GM12875 (cell line): ENCODE data around the gene HSFX3.
"Not testable (repeated sequence)": the region's sequence is repeated elsewhere in the genome, so short reads cannot be mapped to it uniquely, and the experiment has no call there.

ENCODE experiments used
- H3K4me3 ChIP-seq: one replicate; pipeline ENCODE4 v1.5.1; 2011; ENCODE audit warnings: low read depth, low read length, control low read depth
- CTCF ChIP-seq: IDR thresholded peaks from 2 replicates; pipeline ENCODE4 v1.5.1; 2011; ENCODE audit warnings: low read depth, mild to moderate bottlenecking, control low read depth, inconsistent platforms, low read length, moderate library complexity, borderline replicate concordance; ENCODE audit not compliant: insufficient read depth

HSFX3 gene

DNA sequence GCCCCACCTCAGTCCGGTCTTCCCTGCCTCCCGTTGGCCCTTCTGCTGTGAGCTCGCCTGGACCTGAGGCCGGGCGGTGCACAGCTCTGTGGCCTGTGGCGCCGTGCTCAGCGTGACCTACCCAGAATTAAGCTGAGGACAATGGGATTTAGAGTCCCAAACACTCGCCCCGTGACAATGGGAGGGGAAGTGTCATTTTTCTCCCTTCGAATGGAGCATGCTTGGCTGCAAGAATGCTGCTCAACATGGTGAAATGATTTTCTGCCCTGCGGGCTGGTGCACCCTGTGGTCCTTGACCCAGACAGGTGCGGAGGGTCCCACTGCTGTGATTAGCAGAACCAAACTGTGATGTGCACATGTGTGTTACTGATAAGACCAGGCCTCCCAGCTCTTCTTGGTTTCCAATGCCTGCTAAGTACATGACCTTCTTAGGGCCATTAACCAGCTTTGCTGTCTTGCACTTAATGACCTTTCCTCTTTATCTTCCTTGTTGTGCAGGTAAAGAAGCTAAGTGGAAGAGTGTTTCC, 8.1 kb downstream of the HSFX3 start:
- peak overlapping the region; percentile 92 for H3K4me3 ChIP-seq
- no peak for TF ChIP-seq CTCF

DNA sequence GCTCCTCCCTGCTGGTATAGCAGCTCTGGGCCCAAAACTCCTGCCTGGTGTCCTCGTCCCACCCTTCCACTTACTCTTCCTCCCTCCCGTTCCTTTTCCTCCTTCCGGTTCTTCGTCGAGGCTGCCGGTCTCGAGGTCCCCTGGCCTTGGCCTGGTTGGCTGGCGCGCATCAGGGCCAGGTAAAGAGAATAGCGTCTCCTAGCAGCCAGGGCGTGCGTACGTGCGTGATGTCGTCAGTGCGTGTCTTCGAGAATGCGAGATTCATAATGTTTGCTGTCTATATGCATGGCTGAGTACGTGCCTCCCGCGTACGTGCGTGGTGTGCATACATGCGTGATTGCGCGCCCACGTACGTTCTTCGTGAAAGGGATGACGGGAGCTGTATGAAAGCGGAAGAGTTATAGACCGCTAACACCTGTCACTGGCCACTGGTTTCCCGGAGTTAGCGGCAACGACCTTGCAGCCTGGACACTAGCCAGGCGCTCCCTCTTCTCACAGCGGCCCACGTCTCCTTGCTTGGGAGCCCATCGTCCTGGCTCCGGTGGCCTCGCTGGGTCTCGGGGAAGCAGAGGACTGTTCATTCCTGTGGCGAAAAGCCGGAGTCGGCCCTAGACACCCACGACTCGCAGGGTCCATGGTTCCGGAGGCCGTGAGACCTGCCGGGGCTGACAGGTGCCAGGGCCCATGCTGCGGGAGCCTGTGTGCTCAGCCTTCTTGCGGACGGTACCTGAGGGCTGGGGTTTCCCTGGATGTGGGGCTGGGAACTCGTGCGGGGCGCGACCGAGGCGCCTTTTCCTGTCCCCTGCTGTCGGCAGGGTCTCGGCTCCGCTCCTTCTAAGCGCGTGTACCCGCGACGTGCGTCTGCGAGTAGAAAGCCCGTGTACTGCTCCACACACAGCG, 8.9 kb downstream of the HSFX3 start, which contains the start of gene EOLA1:
EOLA1 (plus strand) TSS at position 392 of the 900 bp plus-strand sequence. CDS start 4,619 bp downstream, outside the sequence.
- H3K4me3 ChIP-seq: peak within 1 kb of the TSS; percentile 92
- TF ChIP-seq CTCF: no peak

DNA sequence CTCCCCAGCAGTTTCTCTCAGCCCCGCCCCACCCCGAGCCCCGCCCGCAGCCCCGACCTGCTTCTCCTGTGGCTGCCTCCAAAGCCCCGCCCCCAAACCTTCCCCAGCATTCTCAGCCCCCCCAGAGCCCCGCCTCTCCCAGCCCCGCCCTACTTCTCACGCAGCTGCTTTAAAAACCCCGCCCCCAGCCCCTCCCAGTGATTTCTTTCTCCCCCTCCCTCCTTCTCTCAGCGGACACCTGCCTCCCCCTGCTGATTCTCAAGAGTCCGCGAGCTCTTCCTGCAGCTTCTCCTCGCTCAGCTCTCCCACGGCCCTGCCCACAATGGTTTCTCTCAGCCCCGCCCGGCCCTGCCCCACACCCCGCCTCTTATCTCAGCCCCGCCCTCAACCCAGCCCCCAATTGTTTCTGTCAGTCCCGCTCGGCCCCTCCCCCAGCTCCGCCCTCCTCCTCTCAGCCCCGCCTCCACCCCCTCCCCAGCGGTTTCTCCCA, 9.5 kb downstream of the HSFX3 start:
- no peak for TF ChIP-seq CTCF

DNA sequence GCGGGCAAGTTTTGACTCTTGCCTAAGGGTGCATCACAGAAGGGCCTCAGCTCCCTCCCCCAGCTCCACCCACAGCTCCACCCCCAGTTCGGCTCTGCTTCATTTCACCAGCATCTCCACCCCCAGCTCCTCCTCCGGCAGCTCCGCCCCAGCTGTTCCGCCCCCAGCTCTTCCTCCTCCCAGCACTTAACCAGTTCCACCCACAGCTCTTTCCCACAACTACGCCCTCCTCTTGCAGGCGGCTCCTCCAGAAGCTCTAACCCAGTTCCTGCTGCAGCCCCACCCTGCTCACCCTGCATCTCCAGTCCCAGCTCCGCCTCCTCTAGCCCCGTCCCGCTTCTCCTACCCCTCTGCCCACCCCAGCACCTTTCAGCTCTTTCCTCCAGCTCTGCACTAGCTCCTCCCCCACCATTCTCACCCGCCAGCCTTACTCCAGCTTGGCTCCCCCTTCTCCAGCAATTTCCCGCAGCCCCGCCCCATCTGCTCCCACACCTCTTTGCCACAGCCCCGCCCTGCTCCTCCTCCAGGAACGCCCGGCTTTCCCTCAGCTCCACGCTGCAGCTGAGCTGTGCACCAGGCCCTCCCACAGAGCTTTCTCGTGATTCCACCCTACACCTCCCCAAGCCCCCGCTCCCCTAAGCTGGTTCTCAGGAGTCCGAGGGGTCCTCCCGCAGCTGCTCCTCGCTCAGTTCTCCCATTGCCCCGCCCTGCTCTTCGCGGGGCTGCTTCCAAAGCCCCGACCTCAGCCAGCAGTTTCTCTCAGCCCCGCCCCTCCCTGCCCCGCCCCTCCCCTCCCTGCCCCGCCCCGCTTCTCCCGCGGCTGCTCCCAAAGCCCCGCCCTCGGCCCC, 10.2 kb downstream of the HSFX3 start:
- peak overlapping the region; percentile 49 for H3K4me3 ChIP-seq
- TF ChIP-seq CTCF: no peak

More for the DNA sequence above, 9.5 kb downstream of the HSFX3 start:
- H3K4me3 ChIP-seq: peak overlapping the region; percentile 92

DNA sequence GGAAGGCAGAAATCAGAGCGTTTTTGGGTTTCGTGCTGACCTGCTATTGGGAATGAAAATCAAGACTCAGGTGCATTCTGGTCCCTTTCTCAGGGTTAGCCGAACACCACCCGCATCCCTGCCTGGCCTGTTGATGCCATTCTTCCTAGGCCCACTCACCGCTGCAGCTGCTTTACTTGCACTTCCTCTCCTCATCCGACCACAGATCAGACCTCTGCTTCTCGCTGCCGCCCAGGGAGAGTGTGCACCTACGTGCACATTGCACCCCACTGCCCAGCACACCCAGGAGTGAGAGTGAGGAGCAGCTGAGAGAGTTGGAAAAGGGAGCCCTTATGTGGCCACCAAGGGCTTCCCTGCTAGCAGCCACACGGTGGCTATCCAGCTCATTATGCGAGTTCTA, 12.2 kb downstream of the HSFX3 start:
- not testable (repeated sequence) for H3K4me3 ChIP-seq

DNA sequence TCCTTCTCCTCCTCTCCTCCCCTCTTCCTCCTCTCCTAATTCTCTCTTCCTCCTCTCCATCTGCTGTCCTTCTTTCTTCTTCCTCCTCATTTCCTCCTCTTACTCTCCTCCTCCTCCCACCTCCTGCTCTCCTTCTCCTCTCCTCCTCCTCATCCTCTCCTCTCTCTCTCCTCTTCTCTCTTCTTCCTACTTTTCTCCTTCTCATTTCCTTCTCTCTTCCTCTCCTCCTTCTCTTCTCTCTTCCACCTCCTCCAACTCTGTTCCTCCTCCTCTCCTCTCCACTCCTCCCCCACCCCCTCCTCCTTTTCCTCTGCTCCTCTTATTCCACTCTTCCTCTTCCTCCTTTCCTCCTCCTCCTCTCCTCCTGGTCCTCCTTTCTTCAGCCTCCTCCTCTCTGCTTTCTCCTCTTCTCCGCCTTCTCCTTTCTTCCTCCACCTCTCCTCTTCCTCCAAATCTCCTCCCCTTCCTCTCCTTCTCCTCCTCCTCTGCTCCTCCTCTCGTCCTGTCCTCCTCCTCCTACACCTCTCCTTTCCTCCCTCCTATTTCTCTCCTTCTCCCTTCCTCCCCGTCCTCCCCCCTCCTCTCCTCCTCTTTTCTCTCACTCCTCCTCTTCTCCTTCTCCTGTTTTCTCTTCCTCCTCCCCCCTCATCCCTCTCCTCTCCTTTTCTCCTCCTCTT, 14.7 kb downstream of the HSFX3 start:
- H3K4me3 ChIP-seq: not testable (repeated sequence)

DNA sequence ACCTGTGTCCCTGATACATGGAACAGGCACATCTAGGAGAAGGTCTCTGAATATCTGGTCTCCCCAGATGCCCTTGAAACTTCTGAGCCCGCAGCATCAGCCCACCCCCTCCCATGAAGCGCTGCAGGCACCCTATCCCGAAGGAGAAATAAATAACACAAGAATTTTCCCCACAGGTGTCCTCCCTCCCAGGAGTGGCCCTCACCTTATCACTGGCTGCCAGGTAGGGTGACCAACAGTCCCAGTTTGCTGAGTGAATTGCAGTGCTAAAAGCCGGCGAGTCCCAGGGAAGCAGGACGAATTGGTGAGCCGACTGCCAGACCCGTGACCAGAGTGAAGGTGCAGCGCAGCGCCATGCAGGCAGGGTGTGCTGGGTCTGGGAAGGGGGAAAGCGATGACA, 15.7 kb downstream of the HSFX3 start:
- not testable (repeated sequence) for H3K4me3 ChIP-seq

- not testable (repeated sequence) for H3K4me3 ChIP-seq
These were observed 16.9 kb downstream of the HSFX3 start for GRCh38 chrX:149532868-149533267.
